Panc1 (cell line): ENCODE data around the gene MMP28.
"Not testable (repeated sequence)": the region's sequence is repeated elsewhere in the genome, so short reads cannot be mapped to it uniquely, and the experiment has no call there.

Experiments used
- POLR2AphosphoS5 ChIP-seq: IDR thresholded peaks from 2 replicates; pipeline ENCODE4 v1.6.1; 2012; ENCODE audit warnings: mild to moderate bottlenecking, low read depth, low read length, moderate library complexity
- SIN3A ChIP-seq: IDR thresholded peaks from 2 replicates; pipeline ENCODE4 v1.6.1; 2012; ENCODE audit warnings: low read depth, mild to moderate bottlenecking, low read length, moderate library complexity, borderline replicate concordance; ENCODE audit not compliant: insufficient read depth
- TCF7L2 ChIP-seq: IDR thresholded peaks from 2 replicates; pipeline ENCODE4 v1.6.1; 2011; ENCODE audit warnings: mild to moderate bottlenecking, low read depth, low read length, inconsistent platforms
- TF ChIP-seq, protein P1 (sequence below): fragments of 450-650 bp; IDR thresholded peaks from 2 replicates; pipeline ENCODE4 v1.5.1; 2017; ENCODE audit warnings: mild to moderate bottlenecking
- TF ChIP-seq, protein P2 (sequence below), 2 experiments: IDR thresholded peaks; 2 replicates each; pipeline ENCODE4 v1.6.1; 2011 to 2012; ENCODE audit warnings: low read depth in 2 of 2, control low read depth in 1 of 2, low read length in 1 of 2, mild to moderate bottlenecking in 1 of 2, moderate library complexity in 1 of 2; ENCODE audit not compliant: insufficient read depth in 1 of 2

DNA sequence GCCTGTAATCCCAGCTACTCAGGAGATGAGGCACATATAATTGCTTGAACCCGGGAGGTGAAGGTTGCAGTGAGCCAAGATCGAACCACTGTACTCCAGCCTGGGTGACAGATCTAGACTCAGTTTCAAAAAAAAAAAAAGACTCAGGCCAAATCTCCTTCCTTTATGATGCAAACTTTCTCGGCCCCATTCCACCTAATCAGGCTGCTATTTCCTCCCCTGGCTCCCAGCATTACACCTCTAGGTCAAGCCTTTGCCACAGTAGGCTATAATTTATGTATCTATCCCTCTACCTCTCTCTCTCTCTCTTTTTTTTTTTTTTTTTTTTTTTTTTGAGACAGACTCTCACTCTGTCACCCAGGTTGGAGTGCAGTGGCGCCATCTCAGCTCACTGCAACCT lies 43.9 kb downstream of the MMP28 start:
- TF ChIP-seq, protein P1, sequence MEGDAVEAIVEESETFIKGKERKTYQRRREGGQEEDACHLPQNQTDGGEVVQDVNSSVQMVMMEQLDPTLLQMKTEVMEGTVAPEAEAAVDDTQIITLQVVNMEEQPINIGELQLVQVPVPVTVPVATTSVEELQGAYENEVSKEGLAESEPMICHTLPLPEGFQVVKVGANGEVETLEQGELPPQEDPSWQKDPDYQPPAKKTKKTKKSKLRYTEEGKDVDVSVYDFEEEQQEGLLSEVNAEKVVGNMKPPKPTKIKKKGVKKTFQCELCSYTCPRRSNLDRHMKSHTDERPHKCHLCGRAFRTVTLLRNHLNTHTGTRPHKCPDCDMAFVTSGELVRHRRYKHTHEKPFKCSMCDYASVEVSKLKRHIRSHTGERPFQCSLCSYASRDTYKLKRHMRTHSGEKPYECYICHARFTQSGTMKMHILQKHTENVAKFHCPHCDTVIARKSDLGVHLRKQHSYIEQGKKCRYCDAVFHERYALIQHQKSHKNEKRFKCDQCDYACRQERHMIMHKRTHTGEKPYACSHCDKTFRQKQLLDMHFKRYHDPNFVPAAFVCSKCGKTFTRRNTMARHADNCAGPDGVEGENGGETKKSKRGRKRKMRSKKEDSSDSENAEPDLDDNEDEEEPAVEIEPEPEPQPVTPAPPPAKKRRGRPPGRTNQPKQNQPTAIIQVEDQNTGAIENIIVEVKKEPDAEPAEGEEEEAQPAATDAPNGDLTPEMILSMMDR, result not testable (repeated sequence)
- not testable (repeated sequence) for TF ChIP-seq TCF7L2, POLR2AphosphoS5, SIN3A
- TF ChIP-seq, protein P2, sequence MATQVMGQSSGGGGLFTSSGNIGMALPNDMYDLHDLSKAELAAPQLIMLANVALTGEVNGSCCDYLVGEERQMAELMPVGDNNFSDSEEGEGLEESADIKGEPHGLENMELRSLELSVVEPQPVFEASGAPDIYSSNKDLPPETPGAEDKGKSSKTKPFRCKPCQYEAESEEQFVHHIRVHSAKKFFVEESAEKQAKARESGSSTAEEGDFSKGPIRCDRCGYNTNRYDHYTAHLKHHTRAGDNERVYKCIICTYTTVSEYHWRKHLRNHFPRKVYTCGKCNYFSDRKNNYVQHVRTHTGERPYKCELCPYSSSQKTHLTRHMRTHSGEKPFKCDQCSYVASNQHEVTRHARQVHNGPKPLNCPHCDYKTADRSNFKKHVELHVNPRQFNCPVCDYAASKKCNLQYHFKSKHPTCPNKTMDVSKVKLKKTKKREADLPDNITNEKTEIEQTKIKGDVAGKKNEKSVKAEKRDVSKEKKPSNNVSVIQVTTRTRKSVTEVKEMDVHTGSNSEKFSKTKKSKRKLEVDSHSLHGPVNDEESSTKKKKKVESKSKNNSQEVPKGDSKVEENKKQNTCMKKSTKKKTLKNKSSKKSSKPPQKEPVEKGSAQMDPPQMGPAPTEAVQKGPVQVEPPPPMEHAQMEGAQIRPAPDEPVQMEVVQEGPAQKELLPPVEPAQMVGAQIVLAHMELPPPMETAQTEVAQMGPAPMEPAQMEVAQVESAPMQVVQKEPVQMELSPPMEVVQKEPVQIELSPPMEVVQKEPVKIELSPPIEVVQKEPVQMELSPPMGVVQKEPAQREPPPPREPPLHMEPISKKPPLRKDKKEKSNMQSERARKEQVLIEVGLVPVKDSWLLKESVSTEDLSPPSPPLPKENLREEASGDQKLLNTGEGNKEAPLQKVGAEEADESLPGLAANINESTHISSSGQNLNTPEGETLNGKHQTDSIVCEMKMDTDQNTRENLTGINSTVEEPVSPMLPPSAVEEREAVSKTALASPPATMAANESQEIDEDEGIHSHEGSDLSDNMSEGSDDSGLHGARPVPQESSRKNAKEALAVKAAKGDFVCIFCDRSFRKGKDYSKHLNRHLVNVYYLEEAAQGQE (IDR thresholded peaks at IDR 0.05; ENCODE audit: insufficient read depth in 1 of 2, low read depth in 2 of 2, low read length in 1 of 2), result not testable (repeated sequence)
